Measurements from ENCODE around the gene DCDC1.
"Not testable (repeated sequence)": the region's sequence is repeated elsewhere in the genome, so short reads cannot be mapped to it uniquely, and the experiment has no call there.

Gene DCDC1

DNA sequence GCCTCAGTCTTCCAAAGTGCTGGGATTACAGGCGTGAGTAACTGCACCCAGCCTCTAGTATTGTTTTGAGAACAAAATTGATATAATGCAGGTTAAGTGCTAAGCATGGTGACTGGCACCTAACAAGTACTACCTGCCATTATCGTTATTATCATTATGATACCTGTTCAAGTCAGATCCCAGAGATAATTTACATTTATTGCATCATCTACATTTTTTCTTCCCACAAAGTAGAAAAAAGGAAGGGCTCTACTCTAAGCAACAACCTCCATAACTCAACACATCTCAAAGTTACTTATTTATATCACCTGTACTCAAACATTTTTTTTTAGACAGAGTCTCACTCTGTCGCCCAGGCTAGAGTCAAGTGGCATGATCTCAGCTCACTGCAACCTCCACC lies 42.1 kb downstream of the DCDC1 start:
- DNase-seq = no peak

DNA sequence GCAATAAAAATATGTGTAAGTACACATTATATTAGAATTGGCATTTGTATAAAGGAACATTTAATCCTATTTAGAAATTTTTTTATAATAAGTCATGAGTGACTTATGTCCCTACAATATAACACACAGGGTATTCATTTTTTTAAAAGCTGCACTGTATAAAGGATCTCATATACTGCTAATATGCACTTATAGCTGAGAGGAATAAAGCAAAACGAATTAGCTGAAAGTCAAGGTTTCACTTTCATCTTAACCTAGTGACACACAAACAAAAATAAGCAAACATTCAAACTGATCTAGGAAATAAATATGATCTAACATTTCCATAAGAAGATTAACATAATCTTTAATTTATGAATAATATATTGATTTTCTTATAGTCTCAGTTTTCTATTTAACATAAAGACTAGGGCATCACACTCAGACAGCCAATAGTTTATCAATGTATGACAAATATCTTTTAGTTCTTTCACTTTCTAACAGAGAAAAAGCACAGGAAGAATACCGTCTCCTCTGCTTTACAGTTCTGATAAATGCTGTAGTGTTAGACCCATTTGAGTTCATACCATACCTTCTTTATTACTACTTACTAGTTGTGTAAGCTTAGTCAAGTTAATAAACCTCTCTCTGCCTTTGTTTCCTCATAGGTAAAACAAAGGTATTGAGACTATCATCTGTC lies 42.9 kb downstream of the DCDC1 start:
- DNase-seq = no peak

DNA sequence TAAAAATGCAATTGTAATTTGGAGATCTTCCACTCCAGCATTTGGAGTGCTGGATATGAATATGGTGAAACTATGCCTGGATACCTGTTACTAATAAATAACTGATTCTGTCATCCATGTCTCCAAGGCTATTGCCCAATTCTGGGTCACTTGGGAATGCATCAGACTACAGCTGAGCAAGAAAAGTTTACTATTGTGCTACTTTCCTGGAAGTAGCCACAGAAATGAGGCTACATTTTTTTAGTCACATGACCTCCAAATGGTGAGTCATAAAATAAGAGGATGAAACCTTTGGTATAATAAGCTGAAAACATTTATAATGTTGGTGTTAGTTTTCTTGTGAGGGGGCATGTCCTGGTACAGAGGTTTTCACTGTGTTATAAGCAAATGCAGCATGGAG lies 44.4 kb downstream of the DCDC1 start:
- DNase-seq = no peak

DNA sequence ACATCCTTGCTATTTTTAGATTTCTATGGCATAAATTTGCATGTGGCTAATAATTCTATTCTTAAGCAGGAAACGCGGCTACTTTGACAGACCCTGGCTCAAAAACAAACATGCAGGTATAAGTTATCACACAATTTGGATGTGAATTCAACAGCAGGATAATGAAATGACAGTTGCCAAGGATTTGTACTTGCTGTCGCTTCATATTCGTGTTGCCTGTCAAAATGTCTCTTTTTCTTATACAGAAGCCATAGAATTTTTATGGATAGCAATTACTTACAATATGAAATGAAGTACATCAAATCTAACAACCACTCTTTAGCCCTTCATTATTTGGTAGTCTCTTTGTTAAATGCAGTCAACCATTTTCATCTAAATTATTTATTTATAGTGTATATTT lies 46.4 kb downstream of the DCDC1 start:
- no peak for DNase-seq

DNA sequence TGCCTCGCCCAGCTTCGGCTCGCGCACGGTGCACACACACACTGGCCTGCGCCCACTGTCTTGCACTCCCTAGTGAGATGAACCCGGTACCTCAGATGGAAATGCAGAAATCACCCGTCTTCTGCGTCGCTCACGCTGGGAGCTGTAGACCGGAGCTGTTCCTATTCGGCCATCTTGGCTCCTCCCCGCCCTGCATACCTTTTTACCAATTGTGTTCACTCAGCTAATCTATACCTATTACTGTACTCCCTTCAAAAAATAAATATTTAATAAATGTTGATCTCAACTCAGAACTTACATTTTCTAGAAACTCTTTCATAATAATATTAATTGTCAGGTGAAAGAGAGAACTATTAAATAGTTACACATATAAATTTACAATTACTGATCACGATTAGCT lies 48.0 kb downstream of the DCDC1 start:
- DNase-seq = not testable (repeated sequence)

DNA sequence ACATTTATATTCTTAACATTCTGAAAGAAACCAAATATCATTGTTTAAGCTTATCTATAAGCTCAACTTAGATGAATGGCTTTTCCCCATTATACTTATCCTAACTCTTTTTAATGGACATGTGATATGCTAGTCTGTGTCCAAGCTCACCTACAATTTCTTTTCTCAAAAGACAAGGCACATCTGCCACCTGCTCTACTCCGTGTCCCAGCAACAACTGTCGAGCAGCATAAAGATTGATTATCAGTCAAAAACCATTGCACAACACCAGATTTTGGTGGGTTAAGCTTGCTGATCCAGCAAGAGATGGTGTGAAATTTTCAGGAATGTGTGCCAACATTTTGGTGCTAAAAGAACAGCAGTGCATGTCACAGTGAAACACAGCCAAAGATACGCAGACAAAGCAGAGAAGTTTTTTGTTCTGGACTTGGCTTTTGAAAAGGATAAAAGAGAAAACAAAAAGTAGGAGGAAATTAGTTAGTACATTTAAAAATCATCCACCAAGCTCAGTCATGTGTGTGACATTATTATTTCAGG lies 65.8 kb downstream of the DCDC1 start:
- DNase-seq = no peak

DNA sequence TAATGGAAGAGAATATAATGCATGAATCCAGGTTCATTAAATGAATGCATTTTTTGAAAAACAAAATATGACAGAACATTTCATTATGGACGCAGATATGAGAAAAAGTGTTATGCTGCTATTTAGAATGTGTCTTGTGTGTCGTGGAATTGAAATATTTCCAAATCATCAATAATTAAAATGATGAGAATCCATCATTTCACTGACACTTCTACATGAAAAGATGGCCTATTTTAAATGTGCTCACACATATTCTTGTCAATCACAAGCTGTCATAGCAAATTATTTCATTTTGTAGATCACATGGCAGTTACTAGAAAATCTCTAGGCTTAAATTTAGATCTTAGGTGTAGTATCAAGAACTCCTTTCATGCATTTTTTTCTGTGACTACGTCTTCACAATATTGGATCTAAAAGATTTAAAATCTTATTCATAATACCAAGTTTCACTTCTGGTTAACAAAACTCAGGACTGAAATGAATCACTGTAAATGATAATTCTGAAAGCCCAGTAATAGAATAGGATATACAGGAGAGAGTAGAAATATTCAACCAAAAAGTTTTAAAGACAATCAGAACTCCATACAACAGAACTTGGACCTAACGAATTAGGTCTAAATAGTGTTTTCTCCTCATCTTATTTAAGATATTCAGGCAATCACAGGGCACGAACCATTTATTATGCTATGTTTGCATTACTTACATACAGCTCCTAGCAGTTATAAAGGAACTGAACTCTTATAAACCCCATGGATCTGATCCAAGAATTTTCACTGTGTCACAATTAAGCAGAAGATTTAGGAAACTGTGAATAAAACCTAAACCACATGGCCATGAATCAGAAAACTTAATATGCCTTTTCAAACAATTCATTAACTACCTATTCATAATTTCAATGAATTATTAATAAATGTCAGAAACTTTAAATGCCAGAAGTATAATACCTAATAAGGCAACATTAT lies 67.7 kb downstream of the DCDC1 start:
- no peak for DNase-seq

DNA sequence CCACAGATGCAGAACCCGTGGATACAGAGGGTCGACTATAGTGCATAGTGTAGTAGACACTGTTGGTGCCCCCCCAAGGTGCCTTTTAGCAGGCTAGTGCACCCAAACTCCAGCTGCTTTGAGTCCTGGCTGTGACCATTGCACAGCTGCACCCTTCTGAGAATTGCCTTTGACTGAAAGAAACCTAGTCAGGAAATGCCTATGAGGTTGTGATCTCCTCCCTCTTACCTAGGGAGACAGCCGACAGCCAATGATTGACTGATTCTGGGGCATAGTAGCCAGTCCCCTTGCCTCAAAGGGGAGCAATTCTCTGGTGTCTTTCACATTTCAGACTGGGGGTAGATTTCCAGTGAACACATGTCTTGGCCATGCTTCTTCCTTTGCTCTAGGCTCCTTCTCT lies 74.2 kb downstream of the DCDC1 start:
- no peak for DNase-seq

DNA sequence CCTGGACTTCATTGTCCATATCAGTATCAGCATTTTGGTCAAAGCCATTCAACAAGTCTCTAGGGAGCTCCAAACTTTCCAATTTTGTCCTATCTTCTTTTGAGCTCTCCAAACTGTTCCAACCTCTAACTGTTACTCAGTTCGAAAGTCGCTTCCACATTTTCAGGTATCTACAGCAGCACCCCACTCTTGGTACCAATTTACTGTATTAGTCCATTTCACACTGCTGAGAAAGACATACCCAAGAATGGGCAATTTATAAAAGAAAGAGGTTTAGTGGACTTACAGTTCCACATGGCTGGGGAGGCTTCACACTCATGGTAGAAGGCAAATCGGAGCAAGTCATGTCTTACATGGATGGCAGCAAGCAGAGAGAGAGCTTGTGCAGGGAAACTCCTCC lies 96.0 kb downstream of the DCDC1 start:
- not testable (repeated sequence) for DNase-seq

DNA sequence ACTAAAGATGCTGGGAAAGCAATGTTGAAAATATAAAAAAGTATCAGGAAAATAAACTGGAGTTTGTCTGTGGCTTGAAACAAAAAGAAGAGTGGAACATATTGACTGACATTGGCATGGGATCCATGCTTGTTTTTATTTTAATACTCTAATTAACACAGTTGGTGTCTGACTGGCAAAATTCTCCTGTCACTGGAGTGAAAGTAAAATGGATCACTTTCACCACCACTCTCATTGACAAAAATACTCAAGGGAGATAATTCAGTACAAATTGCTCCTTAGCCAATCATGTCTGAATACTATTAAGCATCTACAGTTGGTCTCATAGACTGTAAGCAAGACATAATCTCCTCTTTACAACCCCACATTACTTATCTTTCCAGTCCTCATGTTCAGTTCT lies 101.8 kb downstream of the DCDC1 start:
- no peak for DNase-seq

DNA sequence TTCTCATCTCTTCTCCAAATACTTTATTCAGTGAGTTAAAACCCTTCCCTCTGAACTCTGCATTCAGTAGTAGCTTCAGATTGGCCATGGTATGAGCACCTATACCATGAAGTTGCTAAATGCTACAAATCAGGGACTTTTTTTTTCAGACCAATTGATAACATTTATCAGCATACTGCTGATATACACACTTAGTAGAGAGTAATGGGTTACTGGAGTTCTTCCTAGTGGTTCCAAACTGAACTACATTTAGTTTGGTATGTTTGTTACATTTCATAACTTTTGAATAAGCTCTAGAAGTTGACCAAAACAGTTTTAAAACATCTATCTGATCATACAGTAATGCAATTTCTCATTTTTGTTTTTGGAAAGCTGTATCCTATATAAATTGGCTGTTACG lies 104.7 kb downstream of the DCDC1 start:
- no peak for DNase-seq

DNA sequence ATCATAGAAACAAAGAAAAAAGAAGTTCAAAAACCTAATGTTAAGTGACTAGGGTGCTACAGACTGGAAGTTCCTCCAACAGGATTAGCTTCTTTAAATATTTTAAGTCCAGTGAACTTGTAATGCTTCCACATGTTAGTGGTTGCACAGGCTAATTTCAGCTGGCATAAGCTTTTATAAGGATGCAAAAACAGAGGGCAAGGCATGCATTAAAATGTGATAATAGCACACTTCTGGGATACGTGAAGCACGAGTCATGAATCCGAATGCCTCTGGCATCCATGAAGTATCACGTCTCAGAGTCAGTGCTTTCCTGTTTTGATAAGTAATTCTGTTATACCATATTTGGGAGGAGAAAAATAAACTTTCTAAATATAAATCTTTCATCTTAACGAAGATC lies 106.8 kb downstream of the DCDC1 start:
- no peak for DNase-seq

DNA sequence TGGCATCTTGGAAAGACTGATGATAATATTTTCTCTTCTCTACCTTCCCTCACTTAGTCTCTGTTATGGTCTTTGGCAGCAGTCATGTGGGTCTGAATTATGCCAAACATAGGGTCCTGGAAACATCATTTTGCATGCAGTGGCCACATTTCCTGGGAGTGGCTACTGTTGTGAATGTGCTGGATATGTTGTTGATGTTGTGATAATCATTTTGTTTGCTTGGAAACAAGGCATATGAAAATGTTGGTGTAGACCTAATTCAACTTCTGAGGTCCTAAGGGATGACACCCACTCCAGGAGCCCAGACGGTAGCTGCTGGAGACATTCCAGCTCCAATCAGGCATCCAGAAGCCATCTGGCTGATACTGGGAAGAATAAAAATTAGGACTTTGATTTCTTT lies 109.7 kb downstream of the DCDC1 start:
- DNase-seq = no peak

DNA sequence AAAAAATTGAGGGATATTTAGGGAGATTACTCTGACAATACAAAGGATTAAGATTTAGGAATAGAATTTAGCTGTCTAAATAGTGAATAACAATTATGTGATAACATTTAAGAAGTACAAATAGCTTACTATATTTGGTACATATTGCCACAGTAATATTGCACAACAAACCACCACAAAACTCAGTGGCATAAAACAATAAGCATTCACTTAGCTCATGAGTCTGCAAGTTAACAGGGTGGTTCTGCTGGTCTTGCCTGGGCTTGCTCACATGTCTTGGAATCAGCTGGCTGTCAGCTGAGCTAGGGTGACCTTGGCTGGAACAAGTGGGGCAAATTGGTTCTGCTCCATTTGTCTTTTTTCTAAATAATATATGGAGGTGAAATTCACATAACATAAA lies 115.1 kb downstream of the DCDC1 start:
- no peak for DNase-seq

DNA sequence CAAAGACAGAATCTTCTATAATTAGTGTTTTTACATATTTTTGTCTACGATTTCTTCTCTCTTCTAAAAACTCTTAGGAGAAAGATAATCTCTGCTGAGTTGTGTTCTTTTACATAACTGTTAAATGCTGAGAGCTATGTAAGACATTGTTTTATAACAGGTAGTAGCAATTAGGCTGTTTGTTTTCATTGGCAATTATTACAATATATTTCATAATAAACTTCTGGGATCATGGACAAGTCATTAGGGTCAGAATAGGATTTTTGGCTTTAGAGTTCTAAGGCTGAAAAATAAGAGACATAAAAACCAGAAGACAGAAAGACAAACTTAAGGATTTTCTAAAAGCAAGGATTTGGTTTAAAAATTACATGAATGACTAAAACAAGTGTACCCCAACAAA lies 120.8 kb downstream of the DCDC1 start:
- DNase-seq = no peak

DNA sequence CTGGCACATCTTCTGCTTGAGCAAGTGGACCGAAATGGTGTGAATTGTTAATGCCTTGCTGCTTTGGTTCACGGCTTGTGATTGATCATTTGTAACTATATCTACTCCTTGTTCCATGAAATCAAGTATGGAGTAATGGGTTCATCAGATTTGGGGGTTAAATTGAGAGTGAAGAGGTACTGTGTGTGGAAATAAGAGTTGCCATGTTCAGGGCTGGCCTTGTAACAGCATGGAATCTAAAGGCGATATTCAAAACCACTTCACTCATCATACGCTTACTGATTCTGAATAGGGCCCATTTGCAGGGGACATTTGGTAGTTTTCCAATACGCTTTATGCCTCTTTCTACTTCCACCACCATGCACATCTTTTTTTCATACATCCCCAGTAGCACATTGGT lies 122.2 kb downstream of the DCDC1 start:
- no peak for DNase-seq

DNA sequence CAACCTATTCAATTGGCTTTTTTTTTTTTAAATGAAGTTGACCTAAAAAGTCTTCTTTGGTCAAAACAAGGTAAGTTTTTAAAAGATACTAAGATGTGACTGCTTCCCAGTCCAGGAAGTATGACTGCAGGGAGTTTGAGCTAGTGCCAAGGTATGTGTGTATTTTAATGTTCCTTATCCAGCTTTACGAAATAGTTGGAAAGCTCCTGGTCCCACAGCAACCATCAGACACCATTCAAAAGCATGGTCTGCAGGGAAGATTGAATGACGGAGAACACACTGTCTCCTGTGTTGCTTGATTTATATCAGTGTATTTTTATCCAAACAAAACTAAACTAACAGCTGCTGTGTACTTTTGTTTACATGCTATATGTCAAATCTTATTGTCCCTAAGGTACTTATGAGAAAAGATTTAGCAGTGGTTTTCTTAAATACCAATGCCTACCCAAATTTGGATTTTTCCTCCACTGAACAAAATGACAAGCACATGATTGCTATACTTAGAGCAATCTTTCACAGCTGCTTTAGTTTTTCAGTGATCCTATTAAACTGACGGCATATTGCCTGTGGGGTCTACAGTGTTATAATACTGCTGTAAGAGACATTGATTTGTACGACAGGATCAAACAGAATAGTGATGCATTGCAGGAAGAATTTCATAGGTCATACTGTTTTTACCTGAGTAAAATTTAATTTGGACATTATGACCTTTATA lies 122.9 kb downstream of the DCDC1 start:
- DNase-seq = no peak

DNA sequence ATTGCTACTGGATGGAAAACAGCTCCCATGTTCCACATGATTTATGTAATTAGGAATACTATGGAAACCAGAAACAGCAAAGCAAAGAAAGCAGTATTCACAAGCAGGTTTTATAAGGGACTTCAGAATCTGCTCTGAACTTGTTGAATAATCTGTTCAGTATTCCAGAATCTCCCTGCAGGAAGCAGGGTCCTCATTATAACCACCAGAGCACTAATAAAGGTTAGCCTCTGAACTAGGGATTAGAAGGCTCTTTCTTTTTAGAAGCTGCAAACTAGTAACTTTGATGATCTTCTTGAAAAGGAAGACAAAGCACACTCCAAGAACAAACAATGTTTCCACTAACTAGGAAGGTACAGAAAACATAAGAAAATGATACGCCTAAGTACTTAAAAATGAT lies 125.8 kb downstream of the DCDC1 start:
- no peak for DNase-seq

DNA sequence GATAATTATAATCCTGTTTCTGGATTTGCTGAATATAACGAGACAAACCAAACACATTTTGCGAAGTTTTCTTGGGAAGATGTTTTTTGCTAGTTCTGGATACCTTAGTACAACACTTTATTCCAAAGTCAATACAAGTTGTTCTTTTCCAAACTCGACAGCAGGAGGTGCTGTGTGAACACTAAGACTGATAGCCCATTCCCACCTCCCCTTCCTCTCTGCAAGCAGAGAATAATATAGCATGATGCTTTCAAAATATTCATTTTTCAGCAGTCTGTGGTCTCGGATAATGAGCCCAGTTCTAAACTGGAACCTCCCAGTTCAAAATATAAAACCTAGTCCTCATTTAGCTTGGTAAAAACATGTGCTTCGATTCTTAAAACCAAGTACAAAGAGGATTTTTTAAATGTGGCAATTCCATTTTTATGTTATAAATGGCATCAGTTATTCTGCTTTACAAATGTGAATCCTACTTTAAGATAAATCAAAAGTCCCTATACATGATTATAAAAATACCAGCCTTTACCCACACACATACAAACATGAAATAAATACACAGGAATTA lies 129.1 kb downstream of the DCDC1 start:
- DNase-seq = peak; percentile 65

DNA sequence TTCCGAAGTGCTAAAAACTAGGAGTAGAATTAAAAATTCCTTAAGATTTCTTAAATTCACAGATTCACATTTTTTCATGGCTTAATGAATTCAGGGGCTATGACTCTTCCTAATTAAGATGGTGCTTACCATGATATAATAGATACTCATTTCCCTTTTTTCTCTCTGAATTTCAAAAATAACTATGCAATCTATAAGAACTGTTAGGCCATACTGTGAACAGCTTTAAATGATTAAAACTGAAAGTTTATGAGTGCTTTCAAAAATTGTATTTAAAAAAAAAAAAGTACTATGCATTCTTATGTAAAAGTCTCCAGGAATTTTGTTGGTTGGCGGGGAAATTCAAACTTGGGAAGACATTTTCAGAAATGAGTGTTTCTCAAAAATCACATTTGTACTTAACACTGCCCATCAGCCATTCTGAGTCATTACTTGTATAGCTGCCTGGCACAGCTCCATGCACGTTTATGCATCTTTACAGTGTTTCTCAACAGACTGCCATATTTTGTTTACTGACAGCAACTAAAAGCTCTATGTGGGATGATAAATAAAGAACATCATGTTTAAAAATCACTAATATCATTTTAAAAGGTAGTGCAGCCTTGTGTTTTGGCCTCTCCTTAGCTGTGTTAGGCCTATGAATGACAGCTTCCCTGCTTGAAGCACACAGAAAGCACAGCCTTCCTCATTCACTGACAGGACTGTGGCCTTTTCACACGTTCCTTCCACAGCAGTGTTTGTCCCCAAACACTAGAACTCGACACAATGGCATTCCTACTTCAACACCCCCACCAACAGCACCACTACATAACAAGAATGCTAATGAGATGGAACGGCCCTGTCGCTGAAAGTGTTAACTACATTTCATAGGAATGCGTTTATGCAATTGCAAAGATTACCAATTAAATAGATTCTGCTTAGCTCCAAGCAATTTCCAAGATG lies 131.4 kb downstream of the DCDC1 start:
- no peak for DNase-seq

DNA sequence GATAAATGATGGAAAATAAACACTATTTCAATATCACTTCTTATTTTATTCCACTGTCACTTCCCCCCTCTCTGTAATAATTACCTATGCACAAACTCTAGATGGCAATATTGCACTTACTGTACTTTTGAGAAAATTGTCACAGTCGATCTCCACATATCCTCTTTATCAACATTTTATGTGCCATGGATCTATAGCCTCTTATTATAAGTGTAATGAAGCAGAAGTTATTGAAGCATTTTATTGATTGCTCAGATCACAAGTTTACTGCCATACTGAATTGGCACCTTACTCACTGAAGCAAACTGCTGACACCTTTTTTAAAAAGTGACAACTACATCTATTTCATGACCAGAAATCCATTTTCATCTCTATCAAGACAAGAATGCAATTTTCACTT lies 133.4 kb downstream of the DCDC1 start:
- peak; percentile 50 for DNase-seq

DNA sequence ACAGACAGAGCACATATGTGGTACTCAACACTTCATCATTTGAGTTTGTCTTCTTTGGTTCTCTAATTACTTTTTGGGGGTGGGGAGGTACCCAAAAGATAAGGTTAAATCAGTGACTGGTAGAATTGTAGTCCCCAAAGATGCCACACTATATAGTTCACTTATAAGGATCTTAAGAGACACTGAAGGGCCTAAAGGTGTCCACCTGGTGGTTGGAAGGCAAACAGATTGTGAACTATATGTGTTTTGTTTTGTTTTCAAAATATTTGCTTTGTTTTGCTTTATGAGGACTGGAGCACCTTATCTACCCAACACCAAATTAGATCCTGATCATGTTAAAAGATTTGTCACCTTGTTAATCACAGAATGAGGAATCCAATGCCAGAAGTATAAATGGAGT lies 136.1 kb downstream of the DCDC1 start:
- peak; percentile 53 for DNase-seq

Data from DMS53 (cell line).